Measurements from ENCODE around the gene RAB3GAP2.
"Not testable (repeated sequence)": the region's sequence is repeated elsewhere in the genome, so short reads cannot be mapped to it uniquely, and the experiment has no call there.

Gene RAB3GAP2

DNA sequence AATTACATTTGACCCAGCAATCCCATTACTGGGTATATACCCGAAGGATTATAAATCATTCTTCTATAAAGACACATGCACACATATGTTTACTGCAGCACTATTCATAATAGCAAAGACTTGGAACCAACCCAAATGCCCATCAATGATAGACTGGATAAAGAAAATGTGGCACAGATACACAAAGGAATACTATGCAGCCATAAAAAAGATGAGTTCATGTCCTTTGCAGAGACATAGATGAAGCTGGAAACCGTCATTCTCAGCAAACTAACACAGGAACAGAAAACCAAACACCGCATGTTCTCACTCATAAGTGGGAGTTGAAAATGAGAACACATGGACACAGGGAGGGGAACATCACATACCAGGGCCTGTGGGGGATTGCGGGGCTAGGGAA lies 102.4 kb downstream of the RAB3GAP2 start:
- H2AK5ac ChIP-seq (ENCODE audit: low read length, severe bottlenecking); DNase-seq; H3K4me1 ChIP-seq (ENCODE audit: control insufficient read depth, insufficient read depth, low read depth, low read length); H2BK12ac ChIP-seq (ENCODE audit: low read length in 2 of 2); H2BK120ac ChIP-seq (ENCODE audit: low read depth, low read length); H3K9ac ChIP-seq (ENCODE audit: low read length); H3K18ac ChIP-seq (ENCODE audit: low read depth in 1 of 2, low read length in 2 of 2); H3K14ac ChIP-seq (ENCODE audit: low read length in 2 of 2); H3K4ac ChIP-seq (ENCODE audit: low read depth in 1 of 2, low read length in 2 of 2); H2AFZ ChIP-seq (ENCODE audit: low read depth, low read length); H3K23ac ChIP-seq (ENCODE audit: low read length in 2 of 2); H2BK5ac ChIP-seq (ENCODE audit: low read depth, low read length, poor library complexity, severe bottlenecking); H4K91ac ChIP-seq (ENCODE audit: low read length); H3K4me2 ChIP-seq (ENCODE audit: low read length, poor library complexity, severe bottlenecking); H4K8ac ChIP-seq (ENCODE audit: low read length); H3K27ac ChIP-seq (ENCODE audit: low read length, poor library complexity, severe bottlenecking); H3K4me3 ChIP-seq (ENCODE audit: insufficient read depth in 1 of 2, low read depth in 1 of 2, low read length in 2 of 2); H3K9me3 ChIP-seq (ENCODE audit: control insufficient read depth, low read length); H2BK15ac ChIP-seq (ENCODE audit: low read depth, poor library complexity, severe bottlenecking); H3K27me3 ChIP-seq (ENCODE audit: control insufficient read depth in 1 of 2, insufficient read depth in 1 of 2, low read length in 2 of 2): not testable (repeated sequence)
- WGBS = 100% methylated on average over 1 of the region's 4 CpGs
- H3K79me1 ChIP-seq (replicated peaks; ENCODE audit: low read length, poor library complexity, severe bottlenecking) = peaks cover 15% of the 10 kb centered on the region
- H3K36me3 ChIP-seq (ENCODE audit: control insufficient read depth in 1 of 2, insufficient read depth in 2 of 2, low read depth in 1 of 2, low read length in 2 of 2) = peaks cover 9 to 86% of the 10 kb centered on the region in 2 experiments

- Histone ChIP-seq H3K4me1 (ENCODE audit: control insufficient read depth, insufficient read depth, low read depth, low read length) (no peaks in the 10 kb centered on the region), H2AK5ac (ENCODE audit: low read length, severe bottlenecking) (no peak overlapping the region), H3K27me3 (ENCODE audit: control insufficient read depth in 1 of 2, insufficient read depth in 1 of 2, low read length in 2 of 2) (no peaks in the 10 kb centered on the region), H3K14ac (ENCODE audit: low read length in 2 of 2) (no peak overlapping the region), H2BK5ac (ENCODE audit: low read depth, low read length, poor library complexity, severe bottlenecking) (no peak overlapping the region), H3K18ac (ENCODE audit: low read depth in 1 of 2, low read length in 2 of 2) (no peak overlapping the region), H3K36me3 (ENCODE audit: control insufficient read depth in 1 of 2, insufficient read depth in 2 of 2, low read depth in 1 of 2, low read length in 2 of 2) (peaks cover 6 to 86% of the 10 kb centered on the region in 2 experiments), H2AFZ (ENCODE audit: low read depth, low read length) (no peak overlapping the region), H2BK15ac (ENCODE audit: low read depth, poor library complexity, severe bottlenecking) (no peak overlapping the region), H4K8ac (ENCODE audit: low read length) (no peak overlapping the region), H4K91ac (ENCODE audit: low read length) (no peak overlapping the region), H3K9me3 (ENCODE audit: control insufficient read depth, low read length) (no peaks in the 10 kb centered on the region), H3K4me3 (ENCODE audit: insufficient read depth in 1 of 2, low read depth in 1 of 2, low read length in 2 of 2) (no peak overlapping the region), H2BK120ac (ENCODE audit: low read depth, low read length) (no peak overlapping the region), H3K4ac (ENCODE audit: low read depth in 1 of 2, low read length in 2 of 2) (no peak overlapping the region), H3K27ac (ENCODE audit: low read length, poor library complexity, severe bottlenecking) (no peak overlapping the region), H3K9ac (ENCODE audit: low read length) (no peak overlapping the region), H3K79me1 (replicated peaks; ENCODE audit: low read length, poor library complexity, severe bottlenecking) (peaks cover 7% of the 10 kb centered on the region), H3K23ac (ENCODE audit: low read length in 2 of 2) (no peak overlapping the region), H2BK12ac (ENCODE audit: low read length in 2 of 2) (no peak overlapping the region), H3K4me2 (ENCODE audit: low read length, poor library complexity, severe bottlenecking) (no peak overlapping the region)
- DNase-seq = no peak
- 100% methylated on average over 2 of the region's 4 CpGs for WGBS
Observed at GRCh38 chr1:220166853-220167252, 105.4 kb downstream of the RAB3GAP2 start.

DNA sequence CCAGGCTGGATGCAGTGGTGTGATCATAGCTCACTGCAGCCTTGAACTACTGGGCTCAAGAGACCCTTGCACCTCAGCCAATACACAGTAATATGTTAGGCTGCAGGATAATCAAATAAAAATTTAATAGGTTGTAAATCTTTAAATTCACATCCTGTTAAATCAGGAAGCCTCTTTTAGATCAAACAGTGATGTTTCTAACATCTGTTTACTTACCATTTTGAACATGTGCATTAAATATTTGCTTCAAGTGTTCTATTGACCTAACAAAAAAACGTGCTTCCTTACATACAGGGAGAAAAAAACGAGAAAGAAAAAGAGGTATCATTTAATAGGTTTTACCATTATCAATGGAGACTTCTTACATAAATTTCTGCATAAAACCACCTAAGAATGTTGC lies 107.7 kb downstream of the RAB3GAP2 start:
- no peak overlapping the region for H2BK5ac ChIP-seq (ENCODE audit: low read depth, low read length, poor library complexity, severe bottlenecking)
- H3K9ac ChIP-seq (ENCODE audit: low read length) = no peak overlapping the region
- no peaks in the 10 kb centered on the region for H3K4me1 ChIP-seq (ENCODE audit: control insufficient read depth, insufficient read depth, low read depth, low read length)
- no peaks in the 10 kb centered on the region for H3K9me3 ChIP-seq (ENCODE audit: control insufficient read depth, low read length)
- no peak overlapping the region for H3K27ac ChIP-seq (ENCODE audit: low read length, poor library complexity, severe bottlenecking)
- H3K4me2 ChIP-seq (ENCODE audit: low read length, poor library complexity, severe bottlenecking) = no peak overlapping the region
- H2BK120ac ChIP-seq (ENCODE audit: low read depth, low read length) = no peak overlapping the region
- H3K18ac ChIP-seq (ENCODE audit: low read depth in 1 of 2, low read length in 2 of 2) = no peak overlapping the region
- H2AK5ac ChIP-seq (ENCODE audit: low read length, severe bottlenecking) = no peak overlapping the region
- H3K23ac ChIP-seq (ENCODE audit: low read length in 2 of 2) = no peak overlapping the region
- H4K8ac ChIP-seq (ENCODE audit: low read length) = no peak overlapping the region
- H3K4me3 ChIP-seq (ENCODE audit: insufficient read depth in 1 of 2, low read depth in 1 of 2, low read length in 2 of 2) = no peak overlapping the region
- peaks cover 6 to 85% of the 10 kb centered on the region in 2 experiments for H3K36me3 ChIP-seq (ENCODE audit: control insufficient read depth in 1 of 2, insufficient read depth in 2 of 2, low read depth in 1 of 2, low read length in 2 of 2)
- peaks cover 9% of the 10 kb centered on the region for H3K79me1 ChIP-seq (replicated peaks; ENCODE audit: low read length, poor library complexity, severe bottlenecking)
- H3K27me3 ChIP-seq (ENCODE audit: control insufficient read depth in 1 of 2, insufficient read depth in 1 of 2, low read length in 2 of 2) = no peaks in the 10 kb centered on the region
- H3K14ac ChIP-seq (ENCODE audit: low read length in 2 of 2) = no peak overlapping the region
- DNase-seq = no peak
- no CpG with 5 or more reads among the region's 2 CpGs for WGBS
- no peak overlapping the region for H4K91ac ChIP-seq (ENCODE audit: low read length)
- no peak overlapping the region for H3K4ac ChIP-seq (ENCODE audit: low read depth in 1 of 2, low read length in 2 of 2)
- H2AFZ ChIP-seq (ENCODE audit: low read depth, low read length) = no peak overlapping the region
- no peak overlapping the region for H2BK15ac ChIP-seq (ENCODE audit: low read depth, poor library complexity, severe bottlenecking)
- H2BK12ac ChIP-seq (ENCODE audit: low read length in 2 of 2) = no peak overlapping the region

DNA sequence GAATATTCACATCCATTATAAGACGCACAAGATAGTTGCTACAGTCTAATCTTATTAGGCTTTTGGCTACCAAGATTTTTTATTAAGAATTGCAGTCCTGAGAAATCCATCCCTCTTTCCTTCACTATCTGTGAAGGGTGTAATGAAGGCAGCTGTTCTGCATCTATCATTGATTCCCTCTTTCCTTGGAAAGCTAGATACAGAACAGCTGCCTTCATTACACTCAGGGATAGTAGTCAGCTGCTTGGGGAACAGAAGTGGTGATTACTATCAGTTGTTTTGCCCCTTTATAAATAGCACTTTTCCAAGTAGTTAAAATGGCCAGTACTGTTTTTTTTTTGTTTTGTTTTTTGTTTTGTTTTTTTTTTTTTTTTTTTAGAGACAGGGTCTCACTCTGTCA lies 108.1 kb downstream of the RAB3GAP2 start:
- H3K9ac ChIP-seq (ENCODE audit: low read length) = no peak overlapping the region
- no peaks in the 10 kb centered on the region for H3K27me3 ChIP-seq (ENCODE audit: control insufficient read depth in 1 of 2, insufficient read depth in 1 of 2, low read length in 2 of 2)

More for the DNA sequence above, 108.1 kb downstream of the RAB3GAP2 start:
- Histone ChIP-seq H3K79me1 (replicated peaks; ENCODE audit: low read length, poor library complexity, severe bottlenecking) (peaks cover 7% of the 10 kb centered on the region), H3K14ac (ENCODE audit: low read length in 2 of 2) (no peak overlapping the region), H3K36me3 (ENCODE audit: control insufficient read depth in 1 of 2, insufficient read depth in 2 of 2, low read depth in 1 of 2, low read length in 2 of 2) (peaks cover 6 to 85% of the 10 kb centered on the region in 2 experiments), H2AFZ (ENCODE audit: low read depth, low read length) (no peak overlapping the region), H3K23ac (ENCODE audit: low read length in 2 of 2) (no peak overlapping the region), H2BK15ac (ENCODE audit: low read depth, poor library complexity, severe bottlenecking) (no peak overlapping the region), H4K91ac (ENCODE audit: low read length) (no peak overlapping the region), H3K4me1 (ENCODE audit: control insufficient read depth, insufficient read depth, low read depth, low read length) (no peaks in the 10 kb centered on the region), H2BK120ac (ENCODE audit: low read depth, low read length) (no peak overlapping the region), H3K9me3 (ENCODE audit: control insufficient read depth, low read length) (no peaks in the 10 kb centered on the region), H2BK12ac (ENCODE audit: low read length in 2 of 2) (no peak overlapping the region), H2BK5ac (ENCODE audit: low read depth, low read length, poor library complexity, severe bottlenecking) (no peak overlapping the region), H4K8ac (ENCODE audit: low read length) (no peak overlapping the region), H3K4ac (ENCODE audit: low read depth in 1 of 2, low read length in 2 of 2) (no peak overlapping the region), H3K18ac (ENCODE audit: low read depth in 1 of 2, low read length in 2 of 2) (no peak overlapping the region), H3K27ac (ENCODE audit: low read length, poor library complexity, severe bottlenecking) (no peak overlapping the region), H3K4me3 (ENCODE audit: insufficient read depth in 1 of 2, low read depth in 1 of 2, low read length in 2 of 2) (no peak overlapping the region), H3K4me2 (ENCODE audit: low read length, poor library complexity, severe bottlenecking) (no peak overlapping the region), H2AK5ac (ENCODE audit: low read length, severe bottlenecking) (no peak overlapping the region)
- no CpG with 5 or more reads among the region's 1 CpG for WGBS
- DNase-seq = no peak

Measured in mesenchymal stem cell (in vitro differentiated cells and primary cell).